GM21786 (cell line): ENCODE data around the gene SETX.
"Not testable (repeated sequence)": the region's sequence is repeated elsewhere in the genome, so short reads cannot be mapped to it uniquely, and the experiment has no call there.

Source experiments
- ATAC-seq: cut with Tn5 transposase; IDR thresholded peaks from one replicate; pipeline ENCODE4 v1.9.1; 2021; ENCODE audit not compliant: unreplicated experiment

Gene SETX

DNA sequence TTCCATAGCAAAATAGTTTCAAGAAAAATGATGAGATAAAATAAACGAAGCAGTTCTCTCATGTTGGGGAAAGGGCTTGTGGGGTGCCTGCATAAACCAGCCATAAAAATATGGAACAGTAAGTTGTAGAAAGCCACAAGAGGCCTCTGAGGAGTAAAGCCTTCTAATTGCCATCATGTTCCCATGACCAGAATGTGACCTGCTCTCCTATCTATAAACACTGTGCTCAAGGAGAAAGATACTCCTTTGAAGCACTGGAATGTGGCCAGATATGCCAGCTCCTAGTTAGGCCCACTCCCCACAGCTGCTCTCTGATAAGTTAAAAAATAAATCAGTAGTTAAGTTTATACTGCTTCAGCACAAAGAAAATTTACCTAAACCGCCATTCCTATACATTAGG, 65.8 kb downstream of the SETX start:
- ATAC-seq: no peak

DNA sequence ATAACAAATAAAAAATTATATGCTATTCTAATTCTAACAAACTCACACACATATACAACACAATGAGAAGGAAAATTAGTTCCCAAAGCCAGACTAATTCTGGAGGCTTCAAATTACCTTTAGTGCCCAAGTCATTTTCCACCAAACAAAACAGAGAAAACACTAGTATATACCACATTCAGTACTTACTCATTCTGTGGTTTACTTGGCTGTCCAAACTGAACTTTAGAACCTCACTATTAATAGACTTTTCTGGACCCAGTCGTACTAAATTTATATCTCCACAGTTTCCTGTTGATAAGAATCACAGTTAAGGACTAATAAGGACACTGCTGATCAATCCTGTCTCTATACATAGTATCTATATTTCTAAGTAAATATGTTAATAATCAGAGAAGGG, 66.4 kb downstream of the SETX start:
- ATAC-seq: no peak

DNA sequence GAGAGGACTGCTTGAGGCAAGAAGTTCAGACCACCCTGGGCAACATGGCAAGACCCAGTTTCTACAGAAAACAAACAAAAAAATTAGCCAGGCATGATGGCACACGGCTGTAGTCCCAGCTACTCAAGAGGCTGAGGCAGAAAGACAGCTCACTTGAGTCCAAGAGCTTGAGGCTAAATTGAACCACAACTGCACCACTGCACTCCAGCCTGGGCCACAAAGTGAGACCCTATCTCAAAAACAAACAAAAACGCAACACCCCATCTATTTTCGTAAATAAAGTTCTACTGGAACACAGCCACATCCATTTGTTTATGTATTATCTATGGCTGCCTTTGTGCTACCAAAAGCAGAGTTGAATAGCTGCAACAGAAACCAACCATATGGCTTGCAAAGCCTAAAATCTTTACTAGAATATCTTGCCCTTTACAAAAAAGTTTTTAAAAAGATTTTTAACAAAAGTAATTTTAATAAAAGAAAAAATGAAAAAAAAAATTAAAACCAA, 67.5 kb downstream of the SETX start:
- no peak for ATAC-seq

DNA sequence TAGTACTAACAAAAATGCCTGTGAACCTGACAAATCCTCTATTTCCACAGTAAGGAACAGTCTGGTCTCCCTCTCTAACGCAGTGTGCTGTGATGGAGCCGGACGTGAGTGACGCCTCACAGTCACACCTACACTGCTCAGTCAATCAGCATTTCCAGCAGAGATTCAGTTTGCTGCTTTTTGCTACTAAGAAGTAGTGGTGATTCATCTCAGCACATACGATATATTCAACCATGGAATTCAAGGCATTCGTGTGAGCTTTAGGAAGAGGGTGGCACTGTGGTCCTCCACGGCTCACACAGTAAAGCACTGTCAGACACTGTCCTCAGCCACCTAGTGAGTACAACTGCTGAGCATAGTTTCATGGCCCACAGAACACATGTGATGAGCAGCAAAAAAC, 70.9 kb downstream of the SETX start:
- ATAC-seq: no peak

DNA sequence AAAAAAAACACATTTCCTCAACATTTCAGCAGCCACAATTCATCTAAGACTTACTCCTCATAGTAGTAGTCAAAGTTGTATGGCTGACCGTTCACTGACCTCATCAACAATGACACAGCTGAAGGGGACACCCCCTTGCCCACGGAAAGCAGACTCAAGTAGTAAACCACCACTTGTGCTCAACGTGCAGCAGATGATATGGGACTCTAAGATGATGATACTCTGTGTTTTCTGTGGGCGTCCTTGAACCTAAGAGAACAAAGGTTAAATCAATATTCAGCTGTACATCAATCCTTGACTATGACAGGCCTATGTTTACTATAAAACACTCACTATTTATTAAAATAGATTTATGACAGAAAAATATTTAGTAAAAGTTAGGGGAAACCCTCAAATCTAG, 71.6 kb downstream of the SETX start:
- ATAC-seq: no peak

DNA sequence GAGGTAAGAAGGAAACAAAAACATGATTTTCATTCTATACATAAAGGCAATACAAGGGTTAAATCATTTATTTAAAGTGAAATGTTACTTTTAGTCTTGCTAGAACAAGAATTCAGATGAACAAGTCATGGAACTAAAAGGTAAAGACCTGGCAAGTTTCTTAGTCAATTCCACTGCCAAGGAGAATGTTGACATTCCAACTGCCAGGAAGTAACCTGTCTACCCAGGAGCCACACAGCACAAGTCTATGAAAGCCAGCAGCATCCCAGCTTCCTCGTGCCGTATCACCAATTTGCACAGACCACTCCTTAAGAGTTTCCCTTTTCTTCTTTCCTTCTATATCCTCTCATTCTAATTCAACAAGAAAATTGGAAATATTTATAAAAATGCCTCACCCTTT, 79.9 kb downstream of the SETX start:
- no peak for ATAC-seq

DNA sequence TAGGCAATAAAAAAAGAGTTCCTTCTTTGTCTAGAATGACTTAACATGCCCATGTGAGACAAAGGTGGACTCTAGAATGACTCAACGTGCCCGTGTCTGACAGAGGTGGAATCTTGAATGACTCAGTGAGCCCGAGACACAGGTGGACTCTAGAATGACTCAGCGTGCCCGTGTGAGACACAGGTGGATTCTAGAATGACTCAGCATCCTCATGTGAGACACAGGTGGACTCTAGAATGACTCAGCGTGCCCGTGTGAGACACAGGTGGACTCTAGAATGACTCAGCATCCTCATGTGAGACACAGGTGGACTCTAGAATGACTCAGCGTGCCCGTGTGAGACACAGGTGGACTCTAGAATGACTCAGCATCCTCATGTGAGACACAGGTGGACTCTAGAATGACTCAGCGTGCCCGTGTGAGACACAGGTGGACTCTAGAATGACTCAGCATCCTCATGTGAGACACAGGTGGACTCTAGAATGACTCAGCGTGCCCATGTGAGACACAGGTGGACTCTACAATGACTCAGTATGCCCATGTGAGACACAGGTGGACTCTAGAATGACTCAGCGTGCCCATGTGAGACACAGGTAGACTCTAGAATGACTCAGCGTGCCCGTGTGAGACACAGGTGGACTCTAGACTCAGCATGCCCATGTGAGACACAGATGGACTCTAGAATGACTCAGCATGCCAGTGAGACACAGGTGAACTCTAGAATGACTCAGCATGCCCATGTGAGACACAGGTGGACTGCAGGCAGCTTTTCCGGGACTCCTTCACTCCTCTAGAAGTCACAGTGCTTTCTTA, 84.9 kb downstream of the SETX start:
- ATAC-seq: not testable (repeated sequence)

DNA sequence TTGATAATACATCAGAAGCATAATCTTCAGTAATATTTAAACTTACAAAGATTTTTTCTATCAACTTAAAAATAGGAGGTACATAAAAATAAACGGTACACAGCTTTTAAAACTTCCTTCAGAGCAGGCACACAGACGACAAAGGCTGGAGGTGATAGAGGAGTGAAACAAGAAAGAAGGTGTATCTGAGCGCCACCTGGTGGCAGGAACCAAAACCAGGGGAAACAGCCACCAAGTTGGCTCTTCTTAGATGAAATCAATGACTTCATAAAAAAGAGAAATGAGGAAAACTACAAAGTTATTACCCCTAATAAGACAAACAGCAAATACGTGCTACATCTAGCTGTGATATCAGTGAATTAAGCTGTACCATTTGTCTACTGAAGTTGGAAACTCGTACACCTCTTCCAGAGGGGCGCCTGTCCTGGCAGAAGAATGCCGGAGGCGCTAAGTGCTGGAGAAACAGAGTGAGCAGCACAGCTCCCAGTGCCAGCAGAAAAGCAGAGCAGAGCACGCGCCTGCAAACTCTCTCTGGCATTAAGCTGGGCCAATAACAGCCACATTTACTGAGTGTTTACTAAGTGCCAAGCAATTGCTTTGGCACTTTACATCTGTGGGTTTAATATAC, 85.9 kb downstream of the SETX start:
- no peak for ATAC-seq

DNA sequence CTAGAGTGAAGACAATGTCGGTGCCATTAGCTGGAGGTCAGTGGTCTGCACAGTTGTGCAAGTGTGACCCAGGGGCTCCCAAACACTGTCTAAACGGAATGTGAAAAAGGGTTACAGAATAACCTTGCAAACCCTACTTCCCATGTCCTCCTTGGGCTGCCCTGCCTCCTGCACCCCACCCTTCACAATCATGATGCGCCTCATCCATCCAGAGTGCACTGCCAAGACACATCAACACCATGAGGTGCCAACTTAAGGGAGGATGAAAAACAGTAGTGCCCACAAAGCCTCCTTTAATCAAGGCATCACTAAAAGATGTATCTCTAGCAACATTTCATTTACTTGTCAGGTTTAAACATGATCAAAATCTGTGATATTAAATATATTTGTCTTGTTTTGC, 87.1 kb downstream of the SETX start:
- ATAC-seq: no peak

DNA sequence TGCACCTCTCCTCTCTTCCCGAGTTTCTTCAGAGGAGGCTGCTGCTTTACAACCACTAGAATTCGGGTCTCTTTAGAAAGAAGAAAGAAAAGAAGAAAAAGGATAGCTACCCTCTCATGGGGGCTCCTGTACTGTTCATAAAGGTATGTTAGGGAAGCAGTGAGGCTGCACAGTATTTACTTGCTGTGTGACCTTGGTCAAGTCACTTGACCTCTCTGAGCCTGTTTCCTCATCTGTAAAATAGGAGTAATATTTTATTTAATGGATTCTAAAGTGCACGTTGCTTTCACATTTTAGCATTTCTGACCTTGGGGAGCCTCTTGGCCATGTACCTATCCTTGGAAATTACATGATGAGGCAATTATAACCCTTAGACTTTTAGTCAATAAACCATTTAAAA, 88.8 kb downstream of the SETX start:
- ATAC-seq: no peak

DNA sequence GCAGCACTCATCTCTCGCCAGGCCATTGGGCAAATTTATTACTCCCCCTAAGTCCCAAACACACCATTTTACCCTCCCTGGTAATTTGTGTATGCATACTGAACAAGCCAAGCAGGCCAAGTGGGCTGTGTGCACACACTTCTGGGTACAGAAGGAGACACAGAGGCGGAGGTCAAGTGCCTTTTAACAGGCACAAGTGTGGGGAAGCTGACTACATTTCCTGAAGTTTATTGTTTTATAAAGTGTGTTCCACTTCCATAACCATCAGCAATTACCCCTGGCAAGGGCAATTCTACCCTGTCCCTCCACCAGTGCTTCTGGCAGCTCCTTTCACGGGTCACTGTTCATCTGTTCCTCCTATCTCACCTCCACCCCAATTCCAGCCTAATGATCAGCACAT, 93.9 kb downstream of the SETX start:
- ATAC-seq: no peak

DNA sequence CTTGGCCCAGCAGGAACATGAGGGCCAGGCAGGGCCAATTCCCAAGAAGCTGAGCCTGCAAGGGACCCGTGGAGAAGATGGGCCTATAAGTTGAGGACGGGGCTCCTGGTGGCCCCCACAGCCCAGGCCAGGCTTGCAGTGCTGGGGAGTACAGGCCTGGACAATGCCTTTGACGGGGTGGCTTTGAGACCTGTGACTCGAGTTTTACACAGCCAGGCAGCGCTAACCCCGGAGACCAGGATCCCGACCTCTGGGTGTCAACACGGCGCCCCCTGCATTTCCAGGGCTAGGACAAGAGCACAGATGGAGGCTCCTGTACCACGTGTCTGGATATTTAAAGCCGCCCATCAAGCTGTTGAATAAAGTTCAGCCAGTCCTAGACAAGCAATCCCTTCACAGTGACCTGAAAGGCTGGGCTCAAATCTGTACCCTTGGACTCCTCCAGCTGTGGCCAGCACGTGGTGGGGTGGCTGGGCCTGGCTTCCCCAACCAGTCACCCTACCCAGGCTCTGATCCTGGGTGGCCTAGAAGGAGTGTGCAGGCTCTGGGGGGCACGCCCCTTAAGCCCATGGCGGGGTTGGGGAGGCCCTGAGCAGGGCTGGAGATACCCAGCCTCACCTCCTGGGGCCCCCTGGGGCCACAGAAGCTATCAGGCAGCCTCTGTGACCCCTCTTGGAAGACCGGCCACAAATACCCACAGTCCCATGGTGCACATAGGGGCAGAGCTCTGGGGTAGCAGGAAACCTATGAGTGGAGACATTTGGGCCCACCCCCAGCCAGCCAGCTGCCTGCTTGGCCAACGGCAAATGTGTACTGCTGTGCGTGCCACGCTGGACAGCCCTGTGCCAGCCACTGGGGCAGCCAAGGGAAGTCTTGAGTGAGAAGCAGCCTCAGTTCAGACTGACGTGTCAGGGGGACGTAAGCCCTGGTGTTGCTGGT, 104.2 kb downstream of the SETX start:
- ATAC-seq: no peak

DNA sequence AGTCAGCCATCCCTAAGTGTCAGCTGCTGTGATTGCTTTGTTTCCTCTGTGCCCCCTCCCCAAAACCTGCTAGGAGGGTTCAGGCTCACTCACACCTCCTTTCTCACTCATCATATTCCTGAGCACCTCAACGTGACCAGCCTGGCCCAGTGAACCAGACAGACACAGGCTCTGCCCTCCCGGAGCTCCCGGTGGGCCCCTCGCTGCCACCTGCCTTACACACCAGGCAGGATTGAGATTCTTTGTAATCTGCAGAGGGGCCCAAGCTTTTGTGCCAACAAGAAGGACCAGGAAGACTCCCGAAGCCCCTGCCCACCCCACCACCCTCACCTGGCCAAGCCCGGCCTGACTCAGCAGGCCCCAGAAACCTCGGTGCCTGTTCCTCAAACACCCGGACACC, 105.1 kb downstream of the SETX start:
- ATAC-seq: no peak

DNA sequence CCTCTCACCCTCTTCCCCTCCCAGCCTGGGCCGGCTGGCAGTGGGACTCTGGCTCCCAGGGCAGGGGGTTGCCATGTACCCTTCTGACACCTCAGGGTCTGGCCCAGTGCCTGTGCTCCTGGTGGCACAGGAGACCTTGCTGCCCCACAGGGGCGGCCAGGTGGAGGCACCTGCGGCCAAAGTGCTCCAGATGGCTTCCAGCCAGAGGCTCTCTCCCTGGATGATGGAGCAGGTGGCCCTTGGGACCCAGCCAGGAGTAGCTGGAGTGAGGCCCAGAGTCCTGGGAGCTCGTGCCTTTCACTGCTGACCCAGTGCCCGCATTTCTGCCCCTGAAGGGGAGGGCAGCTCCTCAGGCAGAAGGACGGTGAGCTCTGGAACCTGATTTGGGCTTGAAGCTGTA, 105.7 kb downstream of the SETX start:
- ATAC-seq: no peak

DNA sequence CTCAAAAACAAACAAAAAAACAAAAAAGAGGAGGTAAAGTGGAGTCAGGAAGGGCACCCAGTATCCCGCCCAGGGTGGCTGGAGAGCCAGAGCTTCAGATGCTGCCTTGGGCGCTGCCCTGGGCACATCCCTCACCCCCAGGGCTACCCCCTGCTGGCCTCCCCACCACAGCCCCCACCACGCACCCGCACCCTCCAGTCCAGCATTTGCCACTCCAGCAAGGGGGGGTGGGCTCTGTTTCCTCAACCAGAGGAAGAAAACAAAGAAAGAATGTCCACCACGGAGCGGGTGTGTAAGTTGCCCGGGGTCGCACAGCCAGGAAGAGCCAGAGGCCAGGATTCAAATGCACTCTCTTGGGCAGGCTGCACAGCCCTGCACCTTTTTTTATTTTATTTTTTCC, 106.8 kb downstream of the SETX start:
- no peak for ATAC-seq

DNA sequence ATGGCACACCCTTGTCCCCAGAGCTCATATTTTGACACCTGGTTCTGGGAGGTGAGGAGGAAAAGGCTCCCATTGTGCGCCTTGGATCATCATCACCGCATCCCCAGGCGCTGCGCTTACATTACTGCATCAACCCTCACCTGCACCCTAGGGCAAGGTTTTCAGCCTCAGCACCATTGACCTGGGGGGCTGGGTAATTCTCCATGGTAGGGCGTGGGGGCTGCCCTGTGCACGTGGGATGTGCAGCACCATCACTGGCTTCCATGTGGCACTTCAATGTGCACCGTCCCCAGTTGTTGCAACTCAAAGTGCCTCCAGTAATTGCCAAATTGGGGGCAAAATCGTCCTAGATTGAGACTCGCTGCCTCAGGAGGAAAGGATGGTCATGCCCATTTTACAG, 109.3 kb downstream of the SETX start:
- no peak for ATAC-seq

DNA sequence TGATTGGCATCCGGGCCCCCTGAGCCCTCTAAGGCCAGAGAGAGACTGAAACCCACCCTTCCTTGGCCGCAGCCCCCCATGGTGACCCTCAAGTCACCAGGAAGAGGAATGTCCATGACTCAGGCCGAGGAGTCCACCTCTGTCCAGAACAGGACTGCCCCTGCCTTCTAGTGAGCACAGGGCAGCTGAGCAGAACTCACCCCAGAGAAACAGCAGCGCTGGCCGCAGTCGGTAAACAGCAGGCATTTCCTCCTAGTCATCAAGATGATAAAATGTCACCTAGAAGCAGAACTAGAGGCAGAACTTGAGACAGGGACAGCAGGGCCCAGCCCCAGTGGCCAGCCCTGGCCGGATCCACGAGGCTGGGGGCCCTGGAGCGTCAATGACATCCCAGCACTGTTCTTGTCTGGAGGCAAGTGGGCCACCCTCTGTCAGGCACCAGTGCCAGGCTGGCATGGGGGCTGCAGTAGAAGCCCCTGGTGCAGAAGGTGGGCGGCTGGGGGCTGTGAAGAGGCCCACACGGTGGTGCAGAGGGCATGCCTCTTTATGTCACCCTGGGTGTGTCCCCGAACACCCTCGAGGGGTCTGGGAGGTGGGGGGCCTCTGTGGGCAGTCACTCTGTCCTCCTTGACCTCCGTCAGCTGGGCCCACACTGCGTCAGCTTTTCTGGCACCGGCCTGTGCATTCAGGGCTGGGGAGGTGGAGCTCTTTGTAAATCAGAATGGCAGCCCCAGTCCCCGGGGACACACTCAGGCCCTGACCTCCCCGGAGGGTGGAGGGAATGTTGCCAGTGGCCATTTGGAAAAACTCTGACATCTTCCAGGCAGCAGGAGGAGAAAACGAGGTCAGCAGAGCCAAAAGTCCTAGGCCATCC, 110.0 kb downstream of the SETX start:
- no peak for ATAC-seq

DNA sequence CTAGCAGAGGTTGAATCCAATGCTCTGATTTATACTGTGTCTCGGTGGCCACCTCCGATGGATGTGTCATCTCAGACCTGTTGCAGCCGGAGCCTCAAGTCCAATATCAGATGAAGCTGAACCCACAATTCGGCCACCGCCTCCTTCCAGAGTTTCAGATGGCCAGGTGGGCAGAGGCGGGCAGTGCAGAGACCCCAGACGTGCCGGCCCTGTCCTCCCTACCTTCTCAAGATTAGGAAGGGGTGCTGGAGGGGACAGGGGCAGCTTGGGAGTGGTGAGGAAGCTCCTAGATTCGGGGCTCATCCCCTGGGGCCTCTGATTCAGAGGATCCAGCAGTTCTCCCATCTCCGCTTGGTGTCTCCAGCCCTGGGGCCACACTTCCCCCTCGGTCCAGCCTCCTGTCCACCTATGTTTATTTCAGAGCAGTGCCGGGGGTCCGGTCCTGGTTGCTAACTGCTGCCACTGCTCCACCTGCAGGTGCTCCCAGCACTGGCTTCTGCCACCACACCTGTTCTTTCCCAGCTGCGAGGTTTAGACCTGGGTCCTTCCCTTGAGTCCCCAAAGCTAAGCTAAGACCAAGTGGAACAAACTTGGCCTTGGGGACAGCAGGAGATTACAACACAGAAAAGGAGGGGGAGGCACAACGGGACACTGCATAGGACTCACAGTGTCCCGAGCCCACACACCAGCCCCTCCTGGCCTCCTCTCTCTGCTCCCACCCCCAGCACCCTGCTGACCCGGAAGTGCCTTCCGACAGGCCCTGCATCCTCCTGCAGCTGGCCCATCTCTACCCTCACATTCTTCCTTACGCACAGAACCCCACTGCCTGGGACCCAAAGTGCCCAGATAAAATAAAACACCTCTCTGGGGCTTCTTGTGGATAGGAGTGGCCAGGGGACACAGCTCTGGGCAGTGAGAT, 111.4 kb downstream of the SETX start:
- ATAC-seq: no peak

DNA sequence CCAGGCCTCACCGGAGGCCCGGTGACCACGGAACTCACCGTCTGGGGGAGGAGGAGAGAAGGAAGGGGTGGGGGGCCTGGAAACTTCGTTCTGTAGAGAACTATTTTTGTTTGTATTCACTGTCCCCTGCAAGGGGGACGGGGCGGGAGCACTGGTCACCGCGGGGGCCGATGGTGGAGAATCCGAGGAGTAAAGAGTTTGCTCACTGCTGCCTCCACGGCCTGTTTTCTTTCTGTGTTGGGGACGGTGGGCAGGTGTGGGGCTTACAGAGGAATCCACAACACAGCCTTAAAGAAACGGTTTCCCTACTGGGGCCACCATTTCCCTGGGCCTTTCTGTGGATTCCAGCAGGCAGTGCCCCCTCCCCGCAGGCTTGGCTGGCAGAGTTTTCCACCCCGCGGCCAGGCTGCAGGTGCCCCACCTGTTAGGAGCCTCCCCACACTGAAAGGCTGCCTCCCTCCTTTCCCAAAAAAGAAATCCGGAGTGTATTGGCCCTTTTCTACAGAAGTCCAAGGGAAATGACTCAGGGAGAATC, 112.1 kb downstream of the SETX start:
- ATAC-seq: no peak
